Measurements from ENCODE around the gene ALDH5A1.
A peak's percentile ranks its signal among the peaks of the same experiment; 100 is the strongest.

The ALDH5A1 gene

DNA sequence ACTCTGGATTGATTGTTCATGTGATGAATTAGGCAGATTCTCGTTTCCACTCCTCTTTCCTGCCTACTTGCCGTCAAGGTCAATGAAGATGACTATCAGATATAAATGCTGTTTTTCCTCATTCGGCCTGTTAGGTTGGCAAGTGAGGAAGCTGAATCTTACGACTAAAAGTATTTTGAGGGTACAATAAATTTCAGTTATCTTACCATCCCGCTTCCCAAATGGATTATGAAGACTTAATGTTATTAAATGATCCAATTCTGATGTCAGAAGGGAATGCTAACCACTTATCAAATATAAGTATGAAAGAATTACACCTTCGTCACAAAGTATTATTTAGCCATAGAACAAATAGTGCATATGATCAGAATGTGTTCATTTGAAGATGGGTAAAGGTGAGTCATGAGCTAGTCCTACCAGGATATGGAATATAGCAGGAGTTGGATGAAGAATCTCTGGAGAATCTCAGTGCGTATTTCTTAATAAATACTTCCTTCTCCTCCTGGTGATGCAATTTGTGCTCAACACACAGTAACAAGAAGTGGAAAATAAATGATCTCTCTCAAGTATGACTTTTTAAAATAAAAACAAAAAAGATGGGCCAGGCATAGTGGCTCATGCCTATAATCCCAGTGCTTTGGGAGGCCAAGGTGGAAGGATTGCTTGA, 10.0 kb upstream of the ALDH5A1 start:
- H3K27ac ChIP-seq, result no peak overlapping the region
- no peak for TF ChIP-seq CTCF (conservative IDR thresholded peaks at IDR 0.05)

- H3K27ac ChIP-seq, result no peak overlapping the region
- no peak for TF ChIP-seq CTCF (conservative IDR thresholded peaks at IDR 0.05)
Observed at GRCh38 chr6:24486065-24486464, 8.7 kb upstream of the ALDH5A1 start.

- peak within 1 kb of the TSS; percentile 40 for H3K27ac ChIP-seq
- TF ChIP-seq CTCF (conservative IDR thresholded peaks at IDR 0.05), result no peak
Observed at GRCh38 chr6:24489470-24489869, 5.3 kb upstream of the ALDH5A1 start, which contains the start of gene GPLD1. Gene GPLD1 (minus strand): TSS chr6:24489578. CDS start chr6:24489511, 67 bp downstream.

DNA sequence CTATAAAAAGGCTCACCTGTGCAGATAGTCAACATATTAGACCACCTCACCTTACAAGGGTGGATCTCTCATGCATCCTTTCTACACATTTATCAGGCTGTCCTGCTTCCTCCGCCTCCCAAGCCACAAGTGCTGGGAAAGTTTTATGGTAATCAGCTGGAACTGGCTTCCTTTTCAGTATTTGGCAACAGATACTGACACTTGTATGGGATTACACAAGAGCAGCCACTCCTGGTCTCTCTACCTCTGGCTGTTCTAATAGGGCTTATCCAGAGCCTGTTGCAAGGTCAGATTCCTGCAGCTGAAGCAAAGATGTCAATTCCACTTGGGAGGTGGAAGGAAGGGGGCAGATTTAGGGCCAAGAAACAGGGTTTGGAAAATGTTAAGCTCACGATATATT, 4.9 kb upstream of the ALDH5A1 start:
- TF ChIP-seq CTCF (conservative IDR thresholded peaks at IDR 0.05), result no peak
- peak overlapping the region; percentile 40 for H3K27ac ChIP-seq

DNA sequence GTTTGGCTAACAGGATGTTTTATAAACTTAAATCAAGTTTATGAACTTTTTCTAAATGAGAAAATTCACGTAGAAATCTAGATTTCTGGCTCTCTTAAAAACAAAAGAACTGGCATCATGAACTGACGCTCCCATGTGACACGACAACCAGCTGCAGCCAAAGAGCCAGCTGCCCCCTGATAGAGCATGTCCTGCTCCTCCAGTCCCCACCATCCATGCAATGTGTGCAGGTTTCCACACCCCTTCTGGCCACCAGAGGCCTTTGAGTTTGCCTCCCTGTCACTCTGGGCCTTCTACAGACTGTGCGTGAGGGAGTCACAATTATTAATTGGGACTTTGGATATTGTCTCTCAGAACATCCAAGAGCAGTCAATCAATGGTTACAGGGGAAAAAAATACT, 3.8 kb upstream of the ALDH5A1 start:
- no peak overlapping the region for H3K27ac ChIP-seq
- no peak; the same call in 1 of the 2 replicates for TF ChIP-seq CTCF (conservative IDR thresholded peaks at IDR 0.05)

DNA sequence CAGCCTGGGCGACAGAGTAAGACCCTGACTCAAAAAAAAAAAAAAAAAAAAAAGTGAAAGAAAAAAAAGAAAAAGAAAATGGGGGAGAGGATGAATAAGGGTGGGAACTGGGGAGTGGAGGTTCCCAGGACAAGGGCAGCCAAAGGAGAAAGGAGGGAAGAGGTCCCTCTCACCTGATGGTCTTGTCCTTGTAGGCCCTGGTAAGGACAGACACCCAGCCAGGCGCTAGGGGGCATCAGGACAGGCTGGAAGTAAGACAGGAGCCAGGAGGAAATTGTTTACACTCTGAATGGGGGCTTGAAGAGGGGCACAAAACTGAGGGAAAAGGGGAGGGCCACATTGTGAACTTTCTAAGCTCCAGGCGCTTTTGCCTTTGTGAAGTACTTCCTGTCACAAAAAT, 2.3 kb upstream of the ALDH5A1 start:
- no peak overlapping the region for H3K27ac ChIP-seq
- 0 out of 2 replicates have a peak, but pooled peaks have one; percentile 20 for TF ChIP-seq CTCF (conservative IDR thresholded peaks at IDR 0.05)

DNA sequence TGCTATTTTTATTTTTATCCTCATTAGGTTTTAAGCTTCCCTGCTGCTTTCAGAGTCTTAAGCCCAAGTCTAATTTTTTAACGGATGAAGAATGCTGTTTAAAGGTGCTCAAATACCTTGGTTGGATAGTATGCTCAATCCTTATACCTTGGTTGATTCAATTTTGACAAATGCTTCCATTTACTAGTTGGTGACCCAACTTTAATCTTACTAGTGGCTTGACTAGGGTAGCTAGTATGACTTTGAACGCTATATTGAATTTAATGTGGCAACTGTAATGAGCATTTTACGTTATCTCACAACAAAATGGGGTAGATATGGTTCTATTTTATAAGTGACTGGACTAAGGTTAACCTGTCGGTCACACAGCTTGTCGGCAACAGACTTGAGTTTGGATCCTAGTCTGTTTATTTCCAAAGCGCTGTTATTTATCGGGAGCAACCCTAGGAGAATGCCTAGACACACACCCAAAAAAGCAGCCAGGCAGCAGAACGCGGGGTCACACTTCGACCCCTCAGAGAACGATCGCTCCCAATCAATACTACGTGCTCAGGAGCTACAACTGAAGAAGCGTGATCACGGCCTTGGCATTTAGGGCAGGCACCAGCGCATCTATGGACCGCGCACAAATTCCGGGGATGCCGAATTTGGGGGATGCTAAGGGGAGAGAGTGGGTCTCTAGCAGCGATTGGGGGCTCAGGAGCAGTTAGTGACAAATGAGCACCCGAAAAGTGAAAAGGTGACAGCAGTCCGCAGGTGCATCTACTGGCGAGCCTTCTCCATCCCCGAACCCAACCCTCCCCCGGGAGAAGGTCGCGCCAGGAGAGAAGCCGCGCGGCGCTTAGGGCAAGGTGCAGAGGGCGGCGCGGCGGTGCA, 586 bp upstream of the ALDH5A1 start:
- no peak for TF ChIP-seq CTCF (conservative IDR thresholded peaks at IDR 0.05)
- H3K27ac ChIP-seq, result peak overlapping the region; percentile 90

All from VCaP (cell line).